Panc1 (cell line): Measurements from ENCODE around the gene CEP128.

Experiments used
- TCF7L2 ChIP-seq: IDR thresholded peaks from 2 replicates; pipeline ENCODE4 v1.6.1; 2011; ENCODE audit warnings: mild to moderate bottlenecking, low read depth, low read length, inconsistent platforms
- TF ChIP-seq, protein P1 (sequence below): fragments of 450-650 bp; IDR thresholded peaks from 2 replicates; pipeline ENCODE4 v1.5.1; 2017; ENCODE audit warnings: mild to moderate bottlenecking

DNA sequence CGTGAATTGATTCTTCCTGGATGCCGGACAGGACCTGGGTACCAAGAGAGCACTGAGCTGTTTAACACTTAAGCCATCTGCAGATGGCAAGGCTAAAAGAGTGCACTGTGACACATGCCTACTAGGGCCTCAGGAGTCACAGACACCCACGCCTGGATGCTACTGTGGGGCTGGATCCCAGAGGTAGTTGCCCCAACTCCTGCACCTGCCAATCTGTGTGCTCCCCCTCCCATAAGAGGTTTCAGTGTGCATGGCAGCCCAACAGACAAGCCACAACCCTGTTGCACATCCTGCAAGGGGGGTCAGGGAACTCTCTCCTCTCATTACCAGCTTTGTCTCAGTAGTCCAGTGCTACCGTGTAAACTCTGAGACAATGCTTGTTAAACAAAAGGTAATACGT is 169.0 kb downstream of the CEP128 start:
- TF ChIP-seq, protein P1, sequence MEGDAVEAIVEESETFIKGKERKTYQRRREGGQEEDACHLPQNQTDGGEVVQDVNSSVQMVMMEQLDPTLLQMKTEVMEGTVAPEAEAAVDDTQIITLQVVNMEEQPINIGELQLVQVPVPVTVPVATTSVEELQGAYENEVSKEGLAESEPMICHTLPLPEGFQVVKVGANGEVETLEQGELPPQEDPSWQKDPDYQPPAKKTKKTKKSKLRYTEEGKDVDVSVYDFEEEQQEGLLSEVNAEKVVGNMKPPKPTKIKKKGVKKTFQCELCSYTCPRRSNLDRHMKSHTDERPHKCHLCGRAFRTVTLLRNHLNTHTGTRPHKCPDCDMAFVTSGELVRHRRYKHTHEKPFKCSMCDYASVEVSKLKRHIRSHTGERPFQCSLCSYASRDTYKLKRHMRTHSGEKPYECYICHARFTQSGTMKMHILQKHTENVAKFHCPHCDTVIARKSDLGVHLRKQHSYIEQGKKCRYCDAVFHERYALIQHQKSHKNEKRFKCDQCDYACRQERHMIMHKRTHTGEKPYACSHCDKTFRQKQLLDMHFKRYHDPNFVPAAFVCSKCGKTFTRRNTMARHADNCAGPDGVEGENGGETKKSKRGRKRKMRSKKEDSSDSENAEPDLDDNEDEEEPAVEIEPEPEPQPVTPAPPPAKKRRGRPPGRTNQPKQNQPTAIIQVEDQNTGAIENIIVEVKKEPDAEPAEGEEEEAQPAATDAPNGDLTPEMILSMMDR, result no peak
- no peak for TF ChIP-seq TCF7L2
